IMR-90 (cell line): ENCODE results near the gene CCDC150. TPM values are rescaled to one million over a fixed set of nuclear protein-coding genes. Genes with fewer than 3 reads are reported as not detected.

Experiments used
- ATAC-seq: fragments of 200-7000 bp; cut with Tn5 transposase; 2 replicates; pipeline ENCODE4 v1.9.1; 2020; ENCODE audit warnings: low read depth, mild to moderate bottlenecking, moderate library complexity
- BruUV-seq: library from RNA; stranded (reverse); fragments of 400-500 nt; replicated peaks from 2 replicates; lab custom pipeline; 2021; lab: Mats Ljungman, UMichigan
- CTCF ChIA-PET: fragments of 300-600 bp; formaldehyde crosslinking; extraction: SDS; loops from one replicate; lab custom pipeline; 2021; ENCODE audit warnings: antibody characterized with exemption; lab: Yijun Ruan, JAX
- POLR2A ChIA-PET: fragments of 300-600 bp; sonication (Branson Sonifier 250); formaldehyde crosslinking; loops from one replicate; lab custom pipeline; 2022; ENCODE audit warnings: antibody characterized with exemption; ENCODE audit not compliant: unreplicated experiment; lab: Charles Lee
- DNase-seq: peaks from one replicate; pipeline ENCODE4 v3.0.0; 2013
- H2AFZ ChIP-seq: replicated peaks from 2 replicates; pipeline ENCODE3; 2013; ENCODE audit warnings: low read length, mild to moderate bottlenecking; ENCODE audit not compliant: poor library complexity
- H2AK5ac ChIP-seq: 2 replicates; pipeline ENCODE4 v1.6.1; 2013; ENCODE audit warnings: low read depth, low read length, inconsistent platforms
- H2AK9ac ChIP-seq: replicated peaks from 2 replicates; pipeline ENCODE3; 2013; ENCODE audit warnings: mild to moderate bottlenecking, low read depth, low read length, moderate library complexity; ENCODE audit not compliant: poor library complexity
- H2BK120ac ChIP-seq: 2 replicates; pipeline ENCODE4 v1.6.1; 2013; ENCODE audit warnings: low read depth, low read length, inconsistent platforms
- H2BK15ac ChIP-seq: 3 replicates; pipeline ENCODE4 v1.6.1; 2013; ENCODE audit warnings: low read depth, low read length, inconsistent platforms
- H2BK20ac ChIP-seq: 2 replicates; pipeline ENCODE4 v1.6.1; 2013; ENCODE audit warnings: low read depth, mild to moderate bottlenecking, inconsistent platforms, low read length, moderate library complexity
- H2BK5ac ChIP-seq: 2 replicates; pipeline ENCODE4 v1.6.1; 2013; ENCODE audit warnings: mild to moderate bottlenecking, low read depth, low read length, inconsistent platforms; ENCODE audit not compliant: poor library complexity, severe bottlenecking
- H3K14ac ChIP-seq: replicated peaks from 2 replicates; pipeline ENCODE4 v1.6.1; 2013; ENCODE audit warnings: low read depth, low read length, inconsistent platforms
- H3K18ac ChIP-seq: 2 replicates; pipeline ENCODE4 v1.6.1; 2013; ENCODE audit warnings: low read depth, low read length, control low read depth
- H3K23ac ChIP-seq: 2 replicates; pipeline ENCODE4 v1.6.1; 2013; ENCODE audit warnings: low read depth, low read length, inconsistent platforms
- H3K27ac ChIP-seq: 2 replicates; pipeline ENCODE4 v1.5.1; 2013; ENCODE audit warnings: mild to moderate bottlenecking, control low read depth, low read length; ENCODE audit not compliant: insufficient read depth
- H3K27me3 ChIP-seq: 2 replicates; pipeline ENCODE4 v1.6.1; 2013; ENCODE audit warnings: low read length; ENCODE audit not compliant: control insufficient read depth, insufficient read depth
- H3K36me3 ChIP-seq: 2 replicates; pipeline ENCODE4 v1.6.1; 2013; ENCODE audit warnings: low read length, mixed read lengths; ENCODE audit not compliant: control insufficient read depth, insufficient read depth
- H3K4ac ChIP-seq: 2 replicates; pipeline ENCODE4 v1.6.1; 2013; ENCODE audit warnings: low read depth, low read length, inconsistent platforms
- H3K4me1 ChIP-seq: 2 replicates; pipeline ENCODE4 v1.6.1; 2013; ENCODE audit warnings: low read length, mixed read lengths; ENCODE audit not compliant: control insufficient read depth, insufficient read depth
- H3K4me2 ChIP-seq: 2 replicates; pipeline ENCODE4 v1.6.1; 2013; ENCODE audit warnings: low read depth, mild to moderate bottlenecking, control low read depth, low read length, moderate library complexity
- H3K4me3 ChIP-seq: 2 replicates; pipeline ENCODE4 v1.5.1; 2013; ENCODE audit warnings: low read depth, mild to moderate bottlenecking, control low read depth, low read length, moderate library complexity; ENCODE audit not compliant: insufficient read depth
- H3K56ac ChIP-seq: 2 replicates; pipeline ENCODE4 v1.6.1; 2013; ENCODE audit warnings: low read length, inconsistent platforms; ENCODE audit not compliant: insufficient read depth; ENCODE audit errors: extremely low read depth
- H3K79me1 ChIP-seq, 2 experiments: 2 replicates each; pipeline ENCODE4 v1.6.1; 2013; ENCODE audit warnings: low read length in 2 of 2, inconsistent platforms in 1 of 2, low read depth in 1 of 2
- H3K9ac ChIP-seq: 2 replicates; pipeline ENCODE4 v1.6.1; 2013; ENCODE audit warnings: low read depth, low read length, control low read depth
- H3K9me1 ChIP-seq: 2 replicates; pipeline ENCODE4 v1.6.1; 2013; ENCODE audit warnings: low read length, inconsistent platforms; ENCODE audit not compliant: insufficient read depth
- H3K9me3 ChIP-seq: 2 replicates; pipeline ENCODE4 v1.6.1; 2013; ENCODE audit warnings: low read length; ENCODE audit not compliant: control insufficient read depth, insufficient read depth
- H4K20me1 ChIP-seq: 2 replicates; pipeline ENCODE4 v1.6.1; 2013; ENCODE audit warnings: low read length, inconsistent platforms; ENCODE audit not compliant: insufficient read depth
- H4K5ac ChIP-seq: 2 replicates; pipeline ENCODE4 v1.6.1; 2013; ENCODE audit warnings: mild to moderate bottlenecking, low read depth, low read length, control low read depth
- H4K8ac ChIP-seq, 2 experiments: 2 replicates each; pipeline ENCODE4 v1.6.1; 2013; ENCODE audit warnings: low read depth in 2 of 2, low read length in 2 of 2, control low read depth in 1 of 2, inconsistent platforms in 1 of 2
- H4K91ac ChIP-seq: 2 replicates; pipeline ENCODE4 v1.6.1; 2013; ENCODE audit warnings: low read depth, low read length, inconsistent platforms; ENCODE audit not compliant: insufficient read depth
- CEBPB ChIP-seq: IDR thresholded peaks from 2 replicates; pipeline ENCODE4 v1.6.1; 2012; ENCODE audit warnings: low read depth, low read length, improper control_type of control experiment
- CTCF ChIP-seq: conservative IDR thresholded peaks from 2 replicates; pipeline ENCODE4 v1.5.1; 2012; ENCODE audit warnings: mild to moderate bottlenecking, low read depth, low read length, improper control_type of control experiment
- ELK1 ChIP-seq: fragments of 150-350 bp; IDR thresholded peaks from 2 replicates; pipeline ENCODE4 v1.6.1; 2016; ENCODE audit warnings: low read depth, mild to moderate bottlenecking, low read length, moderate library complexity, borderline replicate concordance
- FOS ChIP-seq: fragments of 150-350 bp; IDR thresholded peaks from 2 replicates; pipeline ENCODE4 v1.6.1; 2016; ENCODE audit warnings: low read depth, low read length
- MAZ ChIP-seq: IDR thresholded peaks from 2 replicates; pipeline ENCODE4 v1.6.1; 2012; ENCODE audit warnings: low read depth, mild to moderate bottlenecking, low read length, improper control_type of control experiment, moderate library complexity, borderline replicate concordance
- MXI1 ChIP-seq: IDR thresholded peaks from 2 replicates; pipeline ENCODE4 v1.6.1; 2012; ENCODE audit warnings: low read depth, mild to moderate bottlenecking, low read length, moderate library complexity, borderline replicate concordance
- NFE2L2 ChIP-seq: fragments of 150-350 bp; IDR thresholded peaks from 2 replicates; pipeline ENCODE4 v1.6.1; 2016; ENCODE audit warnings: low read depth, mild to moderate bottlenecking, low read length
- POLR2A ChIP-seq: IDR thresholded peaks from 2 replicates; pipeline ENCODE4 v1.6.1; 2012; ENCODE audit warnings: mild to moderate bottlenecking, low read depth, low read length
- RCOR1 ChIP-seq: IDR thresholded peaks from 2 replicates; pipeline ENCODE4 v1.6.1; 2012; ENCODE audit warnings: mild to moderate bottlenecking, low read length, improper control_type of control experiment; ENCODE audit not compliant: insufficient replicate concordance
- RFX5 ChIP-seq: IDR thresholded peaks from 2 replicates; pipeline ENCODE4 v1.8.0; 2012; ENCODE audit warnings: low read depth, mild to moderate bottlenecking, low read length, moderate library complexity
- SMC3 ChIP-seq: fragments of 150-350 bp; IDR thresholded peaks from 2 replicates; pipeline ENCODE4 v1.6.1; 2016; ENCODE audit warnings: low read depth, mild to moderate bottlenecking, antibody characterized with exemption, low read length, moderate library complexity
- WGBS, 2 experiments: methylation state at CpG; one replicate each; pipeline versions ENCODE4 v1.1.5 to v1.1.7; 2013; ENCODE audit warnings: missing lambda C conversion rate in 2 of 2; ENCODE audit not compliant: insufficient read length in 1 of 2; ENCODE audit errors: extremely low coverage in 2 of 2; 5-methylcytosine and 5-hydroxymethylcytosine counted together
- dilution Hi-C: fragments of 300-500 bp; cut with HindIII; formaldehyde crosslinking; loops from one replicate; pipeline ENCODE4 v1.14.3; 2018; ENCODE audit warnings: low sequenced_read_pairs; ENCODE audit not compliant: unreplicated experiment
- in situ Hi-C: fragments of 300-500 bp; cut with MboI; formaldehyde crosslinking; loops from 3 replicates; pipeline ENCODE4 v1.14.3; 2019; ENCODE audit warnings: low sequenced_read_pairs, inconsistent platforms, mixed read lengths
- intact Hi-C: fragments of 100-400 bp; cut with micrococcal nuclease; formaldehyde crosslinking; loops from 2 replicates; pipeline ENCODE4 v1.10.0; 2022
- polyA plus RNA-seq, 3 experiments: library from polyadenylated mRNA; depleted of rRNA; stranded (reverse); fragments of >200 nt; gene quantifications; 2 replicates each; pipeline ENCODE4 v1.2.3, GENCODE V29; 2012; ENCODE audit warnings: low replicate concordance in 1 of 3
- total RNA-seq: library from RNA; depleted of rRNA; stranded (reverse); fragments of >200 nt; gene quantifications from 2 replicates; pipeline ENCODE4 v1.2.3, GENCODE V29; 2012

Gene CCDC150
- total and polyA plus RNA-seq, 2 of the 4 experiments (the other 2 are of a cell fraction) = 3.8 to 4.3 TPM

- DNase-seq = no peak
- no peak overlapping the region for H4K5ac ChIP-seq
- H2BK5ac ChIP-seq = no peak overlapping the region
- no peak overlapping the region for H4K91ac ChIP-seq
- BruUV-seq = no TSS peak
- H2BK20ac ChIP-seq = no peak overlapping the region
- no peaks in the 10 kb centered on the region for H3K4me1 ChIP-seq
- H4K8ac ChIP-seq = no peak overlapping the region
- H3K9me1 ChIP-seq = no peaks in the 10 kb centered on the region
- no peak overlapping the region for H3K23ac ChIP-seq
- no peak overlapping the region for H3K9ac ChIP-seq
- H3K79me1 ChIP-seq = no peaks in the 10 kb centered on the region
- no peak overlapping the region for H3K14ac ChIP-seq
- no peak overlapping the region for H2BK15ac ChIP-seq
- no peak overlapping the region for H3K4me2 ChIP-seq
- H3K18ac ChIP-seq = no peak overlapping the region
- CTCF ChIA-PET = interaction anchor here (0.5 kb wide), 1 partner anchor 678 kb away, joined by 3 read pairs; no protein-coding TSS in a partner anchor
- H4K20me1 ChIP-seq = no peaks in the 10 kb centered on the region
- intact Hi-C loops = no loop called here
- no peak overlapping the region for H2AK9ac ChIP-seq
- H3K4ac ChIP-seq = no peak overlapping the region
- dilution Hi-C loops = no loop called here
- POLR2A ChIA-PET = no interaction called here
- no peaks in the 10 kb centered on the region for H3K9me3 ChIP-seq
- ATAC-seq = no peak
- no peak overlapping the region for H2BK120ac ChIP-seq
- no peak overlapping the region for H2AK5ac ChIP-seq
- TF ChIP-seq MAZ (no peak), CTCF (no peak), CEBPB (no peak), POLR2A (no peak), RCOR1 (no peak), MXI1 (no peak), ELK1 (no peak), SMC3 (no peak), FOS (no peak), RFX5 (no peak), NFE2L2 (no peak)
- WGBS, 2 experiments = no CpG with 5 or more reads among the region's 3 CpGs
- no peaks in the 10 kb centered on the region for H3K27me3 ChIP-seq
- no peak overlapping the region for H3K56ac ChIP-seq
- no peak overlapping the region for H2AFZ ChIP-seq
- H3K27ac ChIP-seq = no peak overlapping the region
- no peak overlapping the region for H3K4me3 ChIP-seq
- H3K36me3 ChIP-seq = no peaks in the 10 kb centered on the region
- in situ Hi-C loops = no loop called here
These were observed 85.7 kb downstream of the CCDC150 start for GRCh38 chr2:196725218-196725617.
